ENCODE results near the gene ACP2.
"Not testable (repeated sequence)": the region's sequence is repeated elsewhere in the genome, so short reads cannot be mapped to it uniquely, and the experiment has no call there.

DNA sequence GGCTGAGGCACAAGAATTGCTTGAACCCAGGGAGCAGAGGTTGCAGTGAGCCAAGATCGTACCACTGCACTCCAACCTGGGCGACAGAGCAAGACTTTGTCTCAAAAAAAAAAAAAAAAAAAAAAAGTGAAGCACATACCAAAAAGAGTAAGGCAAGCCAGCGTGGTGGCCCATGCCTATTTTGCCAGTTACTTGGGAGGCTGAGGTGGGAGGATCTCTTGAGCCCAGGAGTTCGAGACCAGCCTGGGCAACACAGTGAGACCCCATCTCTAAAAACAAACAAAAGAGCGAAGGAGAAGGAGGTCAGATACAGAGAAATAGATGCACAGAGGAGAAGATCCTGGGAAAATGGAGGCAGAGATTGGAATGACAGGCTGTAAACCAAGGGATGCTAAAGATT is 42.0 kb downstream of the ACP2 start:
- TF ChIP-seq, protein P1, sequence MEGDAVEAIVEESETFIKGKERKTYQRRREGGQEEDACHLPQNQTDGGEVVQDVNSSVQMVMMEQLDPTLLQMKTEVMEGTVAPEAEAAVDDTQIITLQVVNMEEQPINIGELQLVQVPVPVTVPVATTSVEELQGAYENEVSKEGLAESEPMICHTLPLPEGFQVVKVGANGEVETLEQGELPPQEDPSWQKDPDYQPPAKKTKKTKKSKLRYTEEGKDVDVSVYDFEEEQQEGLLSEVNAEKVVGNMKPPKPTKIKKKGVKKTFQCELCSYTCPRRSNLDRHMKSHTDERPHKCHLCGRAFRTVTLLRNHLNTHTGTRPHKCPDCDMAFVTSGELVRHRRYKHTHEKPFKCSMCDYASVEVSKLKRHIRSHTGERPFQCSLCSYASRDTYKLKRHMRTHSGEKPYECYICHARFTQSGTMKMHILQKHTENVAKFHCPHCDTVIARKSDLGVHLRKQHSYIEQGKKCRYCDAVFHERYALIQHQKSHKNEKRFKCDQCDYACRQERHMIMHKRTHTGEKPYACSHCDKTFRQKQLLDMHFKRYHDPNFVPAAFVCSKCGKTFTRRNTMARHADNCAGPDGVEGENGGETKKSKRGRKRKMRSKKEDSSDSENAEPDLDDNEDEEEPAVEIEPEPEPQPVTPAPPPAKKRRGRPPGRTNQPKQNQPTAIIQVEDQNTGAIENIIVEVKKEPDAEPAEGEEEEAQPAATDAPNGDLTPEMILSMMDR (IDR thresholded peaks at IDR 0.05): not testable (repeated sequence)
- TF ChIP-seq POLR2A (IDR thresholded peaks at IDR 0.05): not testable (repeated sequence)
